Measurements from ENCODE around the gene FAM221A. TPM values are rescaled to one million over a fixed set of nuclear protein-coding genes. Genes with fewer than 3 reads are reported as not detected.
"Not testable (repeated sequence)": the region's sequence is repeated elsewhere in the genome, so short reads cannot be mapped to it uniquely, and the experiment has no call there.

Gene FAM221A
- total RNA-seq, 1 donor from 2014 or later: 2.6 TPM

- H3K4me3 ChIP-seq (ENCODE audit: low read depth, low read length): no peak overlapping the region
- TF ChIP-seq CTCF (IDR thresholded peaks at IDR 0.05; ENCODE audit: insufficient read depth, low read length, severe bottlenecking): no peak
- no peak for FAIRE-seq
- DNase-seq (ENCODE audit: low read depth): no peak
- no peaks in the 10 kb centered on the region for H3K27me3 ChIP-seq (ENCODE audit: control insufficient read depth, insufficient read depth, low read length)
- H3K36me3 ChIP-seq (ENCODE audit: control insufficient read depth, insufficient read depth, low read length): no peaks in the 10 kb centered on the region
Observed at GRCh38 chr7:23664122-23664521, 15.9 kb upstream of the FAM221A start.

- TF ChIP-seq CTCF (IDR thresholded peaks at IDR 0.05; ENCODE audit: insufficient read depth, low read length, severe bottlenecking): no peak
- no peaks in the 10 kb centered on the region for H3K27me3 ChIP-seq (ENCODE audit: control insufficient read depth, insufficient read depth, low read length)
- no peak overlapping the region for H3K4me3 ChIP-seq (ENCODE audit: low read depth, low read length)
- no peak for DNase-seq (ENCODE audit: low read depth)
- H3K36me3 ChIP-seq (ENCODE audit: control insufficient read depth, insufficient read depth, low read length): no peaks in the 10 kb centered on the region
- no peak for FAIRE-seq
Observed at GRCh38 chr7:23672033-23672432, 8.0 kb upstream of the FAM221A start.

GRCh38 chr7:23680414-23681405 is 711 bp downstream of the FAM221A start:
- no peaks in the 10 kb centered on the region for H3K27me3 ChIP-seq (ENCODE audit: control insufficient read depth, insufficient read depth, low read length)
- no peaks in the 10 kb centered on the region for H3K36me3 ChIP-seq (ENCODE audit: control insufficient read depth, insufficient read depth, low read length)
- H3K4me3 ChIP-seq (ENCODE audit: low read depth, low read length): peak overlapping the region; percentile 56
- TF ChIP-seq CTCF (IDR thresholded peaks at IDR 0.05; ENCODE audit: insufficient read depth, low read length, severe bottlenecking): no peak
- FAIRE-seq (no peak), DNase-seq (ENCODE audit: low read depth) (peak; percentile 21)

- H3K36me3 ChIP-seq (ENCODE audit: control insufficient read depth, insufficient read depth, low read length); FAIRE-seq; H3K27me3 ChIP-seq (ENCODE audit: control insufficient read depth, insufficient read depth, low read length); H3K4me3 ChIP-seq (ENCODE audit: low read depth, low read length); DNase-seq (ENCODE audit: low read depth): not testable (repeated sequence)
Observed at GRCh38 chr7:23684041-23684440, 4.0 kb downstream of the FAM221A start.

- FAIRE-seq (no peak), DNase-seq (ENCODE audit: low read depth) (peak; percentile 21)
- Histone ChIP-seq H3K27me3 (ENCODE audit: control insufficient read depth, insufficient read depth, low read length) (no peaks in the 10 kb centered on the region), H3K36me3 (ENCODE audit: control insufficient read depth, insufficient read depth, low read length) (no peaks in the 10 kb centered on the region), H3K4me3 (ENCODE audit: low read depth, low read length) (no peak overlapping the region)
- no peak for TF ChIP-seq CTCF (IDR thresholded peaks at IDR 0.05; ENCODE audit: insufficient read depth, low read length, severe bottlenecking)
Observed at GRCh38 chr7:23685731-23686130, 5.7 kb downstream of the FAM221A start.

GRCh38 chr7:23687011-23687410 is 7.0 kb downstream of the FAM221A start:
- no peaks in the 10 kb centered on the region for H3K36me3 ChIP-seq (ENCODE audit: control insufficient read depth, insufficient read depth, low read length)
- H3K4me3 ChIP-seq (ENCODE audit: low read depth, low read length): no peak overlapping the region
- TF ChIP-seq CTCF (IDR thresholded peaks at IDR 0.05; ENCODE audit: insufficient read depth, low read length, severe bottlenecking): no peak
- no peaks in the 10 kb centered on the region for H3K27me3 ChIP-seq (ENCODE audit: control insufficient read depth, insufficient read depth, low read length)
- DNase-seq (ENCODE audit: low read depth): peak; percentile 21
- no peak for FAIRE-seq
